ENCODE results near the gene MYO10. TPM values are rescaled to one million over a fixed set of nuclear protein-coding genes. Genes with fewer than 3 reads are reported as not detected.

Gene MYO10
- total RNA-seq, 2 donors from 2014 or later: not detected

DNA sequence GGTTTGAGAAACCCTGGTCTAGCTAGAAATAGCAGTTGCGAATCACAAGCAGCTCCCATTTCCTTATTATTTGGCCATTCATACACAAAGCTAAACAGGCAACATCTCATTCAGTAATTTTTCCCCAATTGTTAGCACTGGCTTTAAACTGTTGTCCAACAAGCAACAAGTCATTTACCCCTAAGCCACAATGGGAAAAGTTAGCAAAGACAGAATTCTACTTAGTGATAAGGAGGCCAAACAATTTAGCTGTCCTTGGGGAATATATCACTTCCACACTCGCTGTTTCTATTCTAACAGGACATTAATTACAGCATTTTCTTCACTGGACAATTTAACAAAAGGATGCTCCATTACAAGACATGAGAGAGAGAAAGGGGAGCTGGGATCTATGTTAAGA, 2.8 kb downstream of the MYO10 start:
- ATAC-seq: no peak
- Mint-ChIP-seq H3K4me1 (ENCODE audit: low read depth in 2 of 2) (peaks cover 5 to 7% of the 10 kb centered on the region in 2 donors), H3K9me3 (no peaks in the 10 kb centered on the region), H3K36me3 (peaks cover 12% of the 10 kb centered on the region), H3K4me3 (no peak overlapping the region), H3K27me3 (peaks cover 23 to 30% of the 10 kb centered on the region in 2 donors), H3K27ac (no peak overlapping the region)
- no peak for DNase-seq (ENCODE audit: low spot score)

DNA sequence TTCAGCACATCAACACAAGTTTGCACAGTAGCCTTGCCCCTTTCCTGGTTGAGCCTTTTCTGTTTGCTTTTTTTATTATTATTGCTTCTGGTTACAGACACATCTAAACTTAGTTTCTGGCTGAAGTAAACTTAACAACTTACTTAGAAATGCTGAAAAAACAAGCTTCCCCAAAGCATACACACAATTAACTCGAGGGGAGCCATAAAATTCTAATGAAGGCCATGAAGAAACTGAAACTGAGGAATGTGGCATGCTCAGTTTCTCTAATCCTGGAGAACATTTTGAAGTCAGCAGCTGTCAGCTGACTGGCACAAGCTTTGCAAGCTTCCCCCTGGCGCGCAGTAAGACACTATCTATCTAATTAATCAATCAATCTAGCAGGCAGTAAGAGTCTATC, 3.7 kb downstream of the MYO10 start:
- H3K27ac Mint-ChIP-seq: no peak overlapping the region
- ATAC-seq (no peak), DNase-seq (ENCODE audit: low spot score) (no peak)
- peaks cover 12% of the 10 kb centered on the region for H3K36me3 Mint-ChIP-seq
- H3K27me3 Mint-ChIP-seq: peaks cover 20 to 30% of the 10 kb centered on the region in 2 donors
- no peak overlapping the region for H3K4me3 Mint-ChIP-seq
- H3K4me1 Mint-ChIP-seq (ENCODE audit: low read depth in 2 of 2): peaks cover 5% of the 10 kb centered on the region in 2 donors
- H3K9me3 Mint-ChIP-seq: no peaks in the 10 kb centered on the region

DNA sequence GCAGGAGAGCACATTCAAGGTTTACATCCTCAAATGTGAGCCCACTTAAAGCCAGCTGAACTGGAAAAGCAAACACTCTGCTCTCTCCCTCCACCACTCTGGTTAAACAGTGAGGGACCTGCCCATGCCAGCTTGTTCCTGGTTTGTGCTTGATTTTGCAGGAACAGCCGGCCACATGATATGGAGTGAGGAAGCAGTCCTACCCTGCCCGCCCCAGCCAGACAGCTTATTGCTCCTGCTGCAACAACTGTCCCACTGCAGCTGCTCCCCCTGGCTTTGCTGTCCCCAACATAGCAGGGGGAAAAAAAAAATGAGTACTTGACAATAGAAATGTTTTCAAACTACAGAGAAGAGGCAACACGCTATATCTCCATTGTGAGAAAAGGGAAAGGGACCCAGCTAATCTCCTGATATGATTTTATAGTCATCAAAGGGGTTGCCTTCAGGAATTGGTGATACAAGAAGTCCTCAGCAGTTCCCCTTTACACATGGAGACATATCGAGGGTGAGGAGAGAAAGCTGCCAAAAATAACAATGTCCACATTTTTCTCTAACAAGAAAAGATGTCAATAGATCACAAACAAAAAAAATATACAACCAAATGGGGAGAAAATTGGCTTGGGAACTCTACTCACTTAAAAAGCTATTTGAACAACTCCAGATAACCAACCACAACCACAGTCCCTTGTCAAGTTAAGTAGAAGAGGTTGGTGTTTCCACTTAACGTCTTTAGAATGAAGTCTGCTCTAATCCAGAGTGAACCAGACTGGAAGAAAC, 4.6 kb downstream of the MYO10 start:
- Mint-ChIP-seq H3K27me3 (peaks cover 15 to 21% of the 10 kb centered on the region in 2 donors), H3K27ac (no peak overlapping the region), H3K4me3 (no peak overlapping the region), H3K9me3 (no peaks in the 10 kb centered on the region), H3K4me1 (ENCODE audit: low read depth in 2 of 2) (peaks cover 3 to 5% of the 10 kb centered on the region in 2 donors), H3K36me3 (peaks cover 12% of the 10 kb centered on the region)
- ATAC-seq (no peak), DNase-seq (ENCODE audit: low spot score) (no peak)

DNA sequence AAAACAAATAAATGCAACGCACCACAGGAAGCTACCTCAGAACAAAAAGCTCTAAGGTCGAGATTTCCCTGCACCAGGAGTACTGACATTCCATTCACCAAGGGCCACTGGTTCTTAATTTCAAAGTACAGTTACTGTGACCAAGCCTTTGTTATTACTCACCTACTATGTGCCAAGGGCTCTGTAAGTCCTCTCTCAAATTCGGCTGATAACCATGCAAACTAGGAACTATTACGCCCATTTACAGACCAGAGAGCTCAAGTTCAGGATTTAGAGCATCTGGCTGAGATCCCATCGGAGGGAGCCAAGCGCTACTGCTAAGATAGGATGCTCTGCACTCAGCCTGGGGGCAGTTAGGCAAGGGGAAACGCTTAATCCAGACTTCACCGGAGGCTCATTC, 5.6 kb downstream of the MYO10 start:
- ATAC-seq: no peak
- H3K27me3 Mint-ChIP-seq: peaks cover 13 to 19% of the 10 kb centered on the region in 2 donors
- peaks cover 3 to 5% of the 10 kb centered on the region in 2 donors for H3K4me1 Mint-ChIP-seq (ENCODE audit: low read depth in 2 of 2)
- H3K27ac Mint-ChIP-seq: no peak overlapping the region
- H3K9me3 Mint-ChIP-seq: no peaks in the 10 kb centered on the region
- no peak for DNase-seq (ENCODE audit: low spot score)
- no peak overlapping the region for H3K4me3 Mint-ChIP-seq
- peaks cover 12% of the 10 kb centered on the region for H3K36me3 Mint-ChIP-seq

DNA sequence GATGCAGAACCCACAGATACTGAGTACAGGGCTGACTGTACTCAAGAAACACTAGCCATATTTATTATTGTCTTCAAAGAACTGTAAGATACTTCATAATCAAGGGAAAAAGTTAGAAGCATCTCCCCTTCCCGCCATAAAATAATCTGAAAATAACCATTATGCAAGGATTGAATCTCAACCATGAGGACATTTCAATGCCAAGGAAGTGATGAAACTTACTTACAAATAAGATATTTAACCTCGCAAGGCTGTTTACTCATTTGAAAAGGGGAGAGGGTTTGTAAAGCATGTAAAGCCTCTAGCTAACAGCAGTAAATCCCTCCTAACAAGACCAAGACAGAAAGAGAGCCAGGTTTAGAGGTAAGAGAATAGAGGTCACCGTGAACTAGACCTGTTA, 6.3 kb downstream of the MYO10 start:
- DNase-seq (ENCODE audit: low spot score) (no peak), ATAC-seq (no peak)
- Mint-ChIP-seq H3K36me3 (peaks cover 9% of the 10 kb centered on the region), H3K27ac (no peak overlapping the region), H3K9me3 (no peaks in the 10 kb centered on the region), H3K4me1 (ENCODE audit: low read depth in 2 of 2) (peaks cover 0 to 3% of the 10 kb centered on the region in 2 donors), H3K4me3 (no peak overlapping the region), H3K27me3 (peaks cover 10 to 15% of the 10 kb centered on the region in 2 donors)

DNA sequence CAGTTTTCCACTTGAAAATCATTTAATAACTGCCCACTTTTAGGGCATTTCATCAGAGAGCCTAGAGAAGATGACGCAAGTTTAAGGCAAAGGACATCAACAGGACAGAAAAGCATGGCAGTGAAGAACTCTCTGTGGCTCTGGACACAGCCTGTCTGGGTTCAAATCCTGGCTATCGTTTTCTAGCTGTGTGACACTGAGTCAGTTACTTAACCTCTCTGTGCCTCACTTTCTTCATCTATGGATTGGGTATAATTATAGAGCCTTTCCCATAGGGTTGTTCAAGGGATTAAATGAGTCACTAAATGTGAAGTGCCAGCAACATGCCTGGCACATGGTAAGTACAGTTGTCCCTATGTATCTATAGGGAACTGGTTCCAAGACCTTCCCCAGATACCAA, 6.7 kb downstream of the MYO10 start:
- no peak overlapping the region for H3K4me3 Mint-ChIP-seq
- ATAC-seq (no peak), DNase-seq (ENCODE audit: low spot score) (no peak)
- H3K27ac Mint-ChIP-seq: no peak overlapping the region
- H3K27me3 Mint-ChIP-seq: peaks cover 6 to 11% of the 10 kb centered on the region in 2 donors
- no peaks in the 10 kb centered on the region for H3K4me1 Mint-ChIP-seq (ENCODE audit: low read depth in 2 of 2)
- H3K9me3 Mint-ChIP-seq: no peaks in the 10 kb centered on the region
- peaks cover 6% of the 10 kb centered on the region for H3K36me3 Mint-ChIP-seq

DNA sequence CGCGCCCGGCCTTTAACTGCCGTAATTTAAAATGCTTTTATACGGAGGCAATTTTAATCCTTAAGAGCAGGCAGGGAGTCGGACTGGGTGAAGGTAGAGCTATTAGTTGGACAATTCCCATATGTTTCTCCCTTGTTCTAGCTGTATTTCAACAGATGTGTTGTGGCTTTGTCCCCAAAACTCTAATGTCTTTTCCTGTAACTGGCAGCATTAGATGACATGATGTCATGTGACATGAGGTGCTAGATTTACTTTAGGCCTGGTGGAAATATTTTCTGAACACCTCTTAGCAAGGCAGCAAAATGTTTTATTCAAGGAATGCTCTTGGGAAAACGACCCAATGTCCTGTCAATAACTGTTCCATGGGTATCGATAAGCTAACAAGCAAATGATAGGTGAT, 8.5 kb downstream of the MYO10 start:
- Mint-ChIP-seq H3K4me3 (no peak overlapping the region), H3K4me1 (ENCODE audit: low read depth in 2 of 2) (no peaks in the 10 kb centered on the region), H3K36me3 (no peaks in the 10 kb centered on the region), H3K27me3 (no peaks in the 10 kb centered on the region), H3K27ac (no peak overlapping the region), H3K9me3 (peaks cover 3% of the 10 kb centered on the region)
- DNase-seq (ENCODE audit: low spot score) (no peak), ATAC-seq (no peak)

DNA sequence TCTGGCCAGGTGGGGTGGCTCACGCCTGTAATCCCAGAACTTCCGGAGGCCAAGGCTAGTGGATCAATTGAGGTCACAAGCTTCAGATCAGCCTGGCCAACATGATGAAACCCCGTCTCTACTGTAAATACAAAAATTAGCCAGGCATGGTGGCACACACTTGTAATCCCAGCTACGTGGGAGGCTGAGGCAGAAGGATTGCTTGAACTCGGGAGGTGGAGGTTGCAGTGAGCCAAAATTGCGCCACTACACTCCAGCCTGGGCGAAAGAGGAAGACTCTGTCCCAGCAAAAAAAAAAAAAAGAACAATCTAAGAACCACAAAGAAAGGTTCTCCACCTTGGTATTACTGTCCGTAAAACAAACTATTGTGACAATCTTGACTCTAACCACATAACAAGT, 9.7 kb downstream of the MYO10 start:
- Mint-ChIP-seq H3K27me3 (no peaks in the 10 kb centered on the region), H3K36me3 (no peaks in the 10 kb centered on the region), H3K4me3 (no peak overlapping the region), H3K9me3 (peaks cover 3% of the 10 kb centered on the region), H3K4me1 (ENCODE audit: low read depth in 2 of 2) (no peaks in the 10 kb centered on the region), H3K27ac (no peak overlapping the region)
- ATAC-seq: no peak
- DNase-seq (ENCODE audit: low spot score): no peak

DNA sequence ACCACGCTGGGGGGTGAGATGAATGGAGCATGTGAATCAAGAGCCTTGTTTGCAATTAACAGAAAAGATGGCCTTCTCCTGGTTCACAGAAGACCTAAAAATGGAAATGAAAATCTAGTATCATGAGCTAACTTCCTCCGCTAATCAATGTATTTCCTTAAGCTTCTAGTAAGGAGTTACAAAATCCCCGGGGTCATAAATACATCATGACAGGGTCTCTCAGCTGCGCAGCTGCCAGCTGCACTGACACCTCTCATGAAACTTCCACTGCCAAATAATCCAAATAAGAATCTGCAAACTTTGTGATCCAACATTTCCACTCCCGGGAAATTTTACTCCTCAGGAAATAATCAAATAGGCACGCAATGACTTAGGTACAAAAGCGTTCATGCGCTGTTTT, 11.9 kb downstream of the MYO10 start:
- Mint-ChIP-seq H3K27ac (no peak overlapping the region), H3K27me3 (no peaks in the 10 kb centered on the region), H3K36me3 (no peaks in the 10 kb centered on the region), H3K4me3 (no peak overlapping the region), H3K4me1 (ENCODE audit: low read depth in 2 of 2) (no peaks in the 10 kb centered on the region), H3K9me3 (peaks cover 9% of the 10 kb centered on the region)
- ATAC-seq (no peak), DNase-seq (ENCODE audit: low spot score) (no peak)

DNA sequence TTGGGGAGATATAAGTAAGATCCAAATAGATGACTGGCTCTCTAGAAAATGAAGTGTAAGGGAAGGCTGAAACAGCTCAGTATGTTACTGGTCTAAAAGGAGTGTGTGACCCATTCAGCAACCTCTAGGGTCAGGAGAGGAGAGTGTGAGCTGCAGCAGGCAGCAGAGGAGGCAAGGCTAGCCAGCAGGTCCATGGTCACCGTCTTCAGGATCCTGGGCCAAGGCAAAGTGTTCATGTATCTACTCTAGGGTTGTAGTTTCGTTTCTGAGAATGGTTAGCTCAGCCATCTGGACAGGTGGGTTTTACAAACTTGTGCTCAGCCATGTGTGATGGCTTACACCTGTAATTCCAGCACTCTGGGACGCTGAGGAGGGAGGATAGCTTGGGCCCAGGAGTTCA, 13.7 kb downstream of the MYO10 start:
- ATAC-seq (no peak), DNase-seq (ENCODE audit: low spot score) (no peak)
- H3K4me1 Mint-ChIP-seq (ENCODE audit: low read depth in 2 of 2): no peaks in the 10 kb centered on the region
- no peaks in the 10 kb centered on the region for H3K36me3 Mint-ChIP-seq
- H3K27ac Mint-ChIP-seq: no peak overlapping the region
- peaks cover 10% of the 10 kb centered on the region for H3K9me3 Mint-ChIP-seq
- no peaks in the 10 kb centered on the region for H3K27me3 Mint-ChIP-seq
- H3K4me3 Mint-ChIP-seq: no peak overlapping the region

DNA sequence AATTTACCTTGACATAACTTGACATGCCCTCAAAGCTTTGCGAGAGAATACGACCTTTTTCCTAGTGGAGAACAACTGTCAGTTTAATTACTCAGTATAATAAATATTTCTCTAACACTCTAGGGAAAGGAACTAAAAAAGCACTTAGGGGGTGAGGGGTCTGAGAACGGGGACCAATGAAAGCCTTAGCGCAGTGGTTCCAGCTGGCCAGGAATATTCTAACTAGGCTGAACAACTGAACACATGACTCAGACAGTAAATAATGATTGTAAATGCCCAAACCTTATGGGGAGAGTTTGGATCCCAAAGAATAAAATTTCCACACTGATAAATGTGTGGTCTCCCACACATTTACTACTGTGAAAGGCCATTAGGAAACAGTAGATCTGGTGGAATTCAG, 14.9 kb downstream of the MYO10 start:
- Mint-ChIP-seq H3K27ac (no peak overlapping the region), H3K4me1 (ENCODE audit: low read depth in 2 of 2) (no peaks in the 10 kb centered on the region), H3K9me3 (peaks cover 10% of the 10 kb centered on the region), H3K36me3 (no peaks in the 10 kb centered on the region), H3K27me3 (no peaks in the 10 kb centered on the region), H3K4me3 (no peak overlapping the region)
- DNase-seq (ENCODE audit: low spot score) (no peak), ATAC-seq (no peak)

DNA sequence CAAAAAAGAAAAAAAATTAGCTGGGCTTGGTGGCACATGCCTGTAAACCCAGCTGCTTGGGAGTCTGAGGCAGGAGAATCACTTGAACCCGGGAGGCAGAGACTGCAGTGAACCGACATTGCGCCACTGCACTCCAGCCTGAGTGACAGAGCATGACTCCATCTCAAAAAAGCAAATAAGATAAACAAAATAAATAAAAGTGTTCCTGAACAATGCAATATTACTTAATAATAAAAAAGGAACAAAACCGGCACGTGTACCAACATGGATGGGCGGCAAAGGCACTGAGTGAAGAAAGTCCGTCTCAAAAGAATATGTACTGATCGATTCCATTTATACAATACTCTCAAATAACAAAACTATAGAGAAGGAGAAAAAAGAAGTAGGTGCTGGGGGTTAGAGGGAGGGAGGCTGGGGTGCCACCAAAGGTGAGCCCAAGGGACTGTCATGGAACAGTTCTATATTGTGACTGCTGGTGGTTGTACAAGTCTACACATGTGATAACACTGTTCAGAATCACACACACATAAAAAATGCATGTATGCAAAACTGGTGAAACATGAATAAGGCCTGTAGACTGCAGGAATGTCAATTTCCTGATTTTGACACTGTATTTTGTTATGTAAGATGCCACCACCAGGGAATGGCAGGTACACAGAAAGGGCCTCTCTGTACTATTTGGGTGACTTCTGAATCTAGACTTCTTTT, 15.8 kb downstream of the MYO10 start:
- H3K27ac Mint-ChIP-seq: no peak overlapping the region
- no peaks in the 10 kb centered on the region for H3K36me3 Mint-ChIP-seq
- no peaks in the 10 kb centered on the region for H3K4me1 Mint-ChIP-seq (ENCODE audit: low read depth in 2 of 2)
- H3K4me3 Mint-ChIP-seq: no peak overlapping the region
- peaks cover 10% of the 10 kb centered on the region for H3K9me3 Mint-ChIP-seq
- DNase-seq (ENCODE audit: low spot score) (no peak), ATAC-seq (no peak)
- H3K27me3 Mint-ChIP-seq: no peaks in the 10 kb centered on the region

DNA sequence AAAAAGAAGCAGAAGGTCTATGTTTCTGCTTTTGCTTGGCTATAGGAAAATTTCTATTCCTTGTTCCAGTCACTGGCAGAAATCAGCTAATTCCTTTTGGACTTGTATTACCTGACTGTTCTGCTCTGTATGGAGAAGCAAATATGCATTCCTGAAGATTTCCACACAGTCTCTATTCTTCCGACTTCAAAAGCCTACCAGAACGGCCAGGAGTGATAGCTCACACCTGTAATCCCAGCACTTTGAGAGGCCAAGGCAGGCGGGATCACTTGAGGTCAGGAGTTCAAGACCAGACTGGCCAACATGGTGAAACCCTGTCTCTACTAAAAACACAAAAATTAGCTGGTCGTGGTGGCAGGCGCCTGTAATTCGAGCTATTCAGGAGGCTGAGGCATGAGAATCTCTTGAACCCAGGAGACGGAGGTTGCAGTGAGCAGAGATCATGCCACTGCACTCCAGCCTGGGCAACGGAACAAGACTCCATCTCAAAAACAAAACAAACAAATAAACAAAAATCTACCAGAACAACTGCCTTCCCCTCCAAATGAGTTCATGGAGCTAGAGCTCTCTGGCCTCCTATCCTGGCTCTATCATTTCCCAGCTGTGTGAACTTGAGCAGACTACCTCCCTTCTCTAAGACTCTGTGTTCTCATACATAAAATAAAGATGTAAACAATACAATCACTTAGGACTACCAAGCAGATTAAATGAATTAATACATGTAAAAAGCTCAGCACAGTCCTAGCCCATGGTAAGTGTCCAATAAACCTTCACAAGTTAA, 17.0 kb downstream of the MYO10 start:
- DNase-seq (ENCODE audit: low spot score) (no peak), ATAC-seq (no peak)
- Mint-ChIP-seq H3K36me3 (no peaks in the 10 kb centered on the region), H3K27ac (no peak overlapping the region), H3K4me1 (ENCODE audit: low read depth in 2 of 2) (no peaks in the 10 kb centered on the region), H3K4me3 (no peak overlapping the region), H3K9me3 (peaks cover 10% of the 10 kb centered on the region), H3K27me3 (no peaks in the 10 kb centered on the region)

DNA sequence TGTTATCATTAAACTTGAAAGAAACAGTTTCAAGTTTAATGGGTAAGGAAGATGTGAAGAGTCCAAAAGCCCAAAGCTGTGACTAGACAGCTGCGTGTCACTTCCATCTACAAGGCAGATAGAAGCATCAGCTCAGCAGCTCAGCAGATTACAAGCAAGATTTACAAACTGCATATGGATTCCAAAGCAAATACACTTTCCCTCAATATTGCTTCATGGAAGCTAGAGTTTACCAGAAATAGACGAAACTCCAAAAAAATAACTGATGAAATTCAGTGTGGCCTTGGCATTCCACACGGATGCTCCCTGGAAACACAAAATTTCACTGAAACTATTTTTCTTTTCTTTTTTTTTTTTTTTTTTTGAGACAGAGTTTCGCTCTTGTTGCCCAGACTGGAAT, 17.9 kb downstream of the MYO10 start:
- ATAC-seq (no peak), DNase-seq (ENCODE audit: low spot score) (no peak)
- H3K27ac Mint-ChIP-seq: no peak overlapping the region
- peaks cover 6% of the 10 kb centered on the region for H3K9me3 Mint-ChIP-seq
- H3K27me3 Mint-ChIP-seq: no peaks in the 10 kb centered on the region
- H3K4me3 Mint-ChIP-seq: no peak overlapping the region
- H3K4me1 Mint-ChIP-seq (ENCODE audit: low read depth in 2 of 2): no peaks in the 10 kb centered on the region
- H3K36me3 Mint-ChIP-seq: no peaks in the 10 kb centered on the region

All from natural killer cell treated with Interleukin-12 subunit alpha and Interleukin-12 subunit beta and Interleukin-15 and Interleukin-18, amount 100 ng/mL, for 72 hours (primary cell).